ENCODE results near the gene LUC7L3.
"Not testable (repeated sequence)": the region's sequence is repeated elsewhere in the genome, so short reads cannot be mapped to it uniquely, and the experiment has no call there.

The LUC7L3 gene

DNA sequence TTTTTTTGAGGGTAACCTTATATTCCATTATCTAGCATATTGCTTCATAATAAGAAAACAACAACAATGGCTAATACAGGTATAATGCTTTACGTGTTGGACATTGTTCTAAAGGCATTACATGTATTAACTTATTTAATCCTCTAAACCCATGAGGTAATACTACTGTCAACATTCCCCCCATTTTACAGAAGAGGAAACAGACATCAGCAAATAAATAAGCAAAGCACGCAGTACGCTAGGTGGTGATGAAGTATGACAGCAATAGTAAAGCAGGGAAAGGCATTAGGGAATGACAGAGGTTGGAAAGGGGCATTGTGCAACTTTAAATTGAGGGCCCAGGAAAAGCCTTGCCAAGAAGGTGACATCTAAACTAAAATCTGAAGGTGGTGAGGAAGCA is 16.2 kb upstream of the LUC7L3 start:
- H3F3A ChIP-seq (ENCODE audit: insufficient read depth, low read length): no peaks in the 10 kb centered on the region
- no peak overlapping the region for H3K9ac ChIP-seq (ENCODE audit: low read length)
- peaks cover 3% of the 10 kb centered on the region; the same call in 1 of the 2 replicates for H4K20me1 ChIP-seq (ENCODE audit: insufficient read depth, low read length)
- H3K36me3 ChIP-seq (ENCODE audit: insufficient read depth, low read length): peaks cover 56% of the 10 kb centered on the region
- H3K4me3 ChIP-seq (ENCODE audit: low read depth, low read length, poor library complexity, severe bottlenecking): no peak overlapping the region
- peaks cover 22% of the 10 kb centered on the region for H3K79me2 ChIP-seq (ENCODE audit: insufficient read depth, low read length)
- H3K27ac ChIP-seq (ENCODE audit: low read depth, low read length, poor library complexity, severe bottlenecking): no peak overlapping the region
- H3K4me2 ChIP-seq (ENCODE audit: low read length): no peak overlapping the region
- H3K27me3 ChIP-seq (ENCODE audit: insufficient read depth, low read length): no peaks in the 10 kb centered on the region
- no peaks in the 10 kb centered on the region for H3K9me3 ChIP-seq (ENCODE audit: low read length)
- H3K4me1 ChIP-seq (ENCODE audit: insufficient read depth, low read length, severe bottlenecking): peaks cover 15% of the 10 kb centered on the region
- no peak overlapping the region for H2AFZ ChIP-seq (ENCODE audit: low read length)
- no peak for TF ChIP-seq EZH2 (IDR thresholded peaks at IDR 0.05; ENCODE audit: borderline replicate concordance, low read length)
- TF ChIP-seq, protein P1, sequence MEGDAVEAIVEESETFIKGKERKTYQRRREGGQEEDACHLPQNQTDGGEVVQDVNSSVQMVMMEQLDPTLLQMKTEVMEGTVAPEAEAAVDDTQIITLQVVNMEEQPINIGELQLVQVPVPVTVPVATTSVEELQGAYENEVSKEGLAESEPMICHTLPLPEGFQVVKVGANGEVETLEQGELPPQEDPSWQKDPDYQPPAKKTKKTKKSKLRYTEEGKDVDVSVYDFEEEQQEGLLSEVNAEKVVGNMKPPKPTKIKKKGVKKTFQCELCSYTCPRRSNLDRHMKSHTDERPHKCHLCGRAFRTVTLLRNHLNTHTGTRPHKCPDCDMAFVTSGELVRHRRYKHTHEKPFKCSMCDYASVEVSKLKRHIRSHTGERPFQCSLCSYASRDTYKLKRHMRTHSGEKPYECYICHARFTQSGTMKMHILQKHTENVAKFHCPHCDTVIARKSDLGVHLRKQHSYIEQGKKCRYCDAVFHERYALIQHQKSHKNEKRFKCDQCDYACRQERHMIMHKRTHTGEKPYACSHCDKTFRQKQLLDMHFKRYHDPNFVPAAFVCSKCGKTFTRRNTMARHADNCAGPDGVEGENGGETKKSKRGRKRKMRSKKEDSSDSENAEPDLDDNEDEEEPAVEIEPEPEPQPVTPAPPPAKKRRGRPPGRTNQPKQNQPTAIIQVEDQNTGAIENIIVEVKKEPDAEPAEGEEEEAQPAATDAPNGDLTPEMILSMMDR (IDR thresholded peaks at IDR 0.05; ENCODE audit: low read length): no peak
- no peaks in the 10 kb centered on the region for H3K9me2 ChIP-seq (ENCODE audit: low read depth, low read length)

GRCh38 chr17:50707289-50708049 is 11.9 kb upstream of the LUC7L3 start, which contains the start of gene ANKRD40:
Gene ANKRD40, minus strand, starts transcription at chr17:50707914. Its CDS starts 260 bp downstream, at chr17:50707654.
- Histone ChIP-seq H3K4me3 (ENCODE audit: low read depth, low read length, poor library complexity, severe bottlenecking) (peak within 1 kb of the TSS; percentile 94), H3K4me2 (ENCODE audit: low read length) (peak within 1 kb of the TSS; percentile 100), H3K27ac (ENCODE audit: low read depth, low read length, poor library complexity, severe bottlenecking) (peak within 1 kb of the TSS; percentile 87), H3F3A (ENCODE audit: insufficient read depth, low read length) (no peaks in the 10 kb centered on the region), H2AFZ (ENCODE audit: low read length) (peak within 1 kb of the TSS; percentile 100), H3K27me3 (ENCODE audit: insufficient read depth, low read length) (no peaks in the 10 kb centered on the region), H3K36me3 (ENCODE audit: insufficient read depth, low read length) (peaks cover 24% of the 10 kb centered on the region; the same call in 1 of the 2 replicates), H3K79me2 (ENCODE audit: insufficient read depth, low read length) (peaks cover 18% of the 10 kb centered on the region), H3K9me3 (ENCODE audit: low read length) (no peaks in the 10 kb centered on the region), H3K4me1 (ENCODE audit: insufficient read depth, low read length, severe bottlenecking) (peaks cover 25% of the 10 kb centered on the region), H3K9ac (ENCODE audit: low read length) (peak within 1 kb of the TSS; percentile 98), H4K20me1 (ENCODE audit: insufficient read depth, low read length) (no peaks in the 10 kb centered on the region), H3K9me2 (ENCODE audit: low read depth, low read length) (no peaks in the 10 kb centered on the region)
- TF ChIP-seq EZH2 (IDR thresholded peaks at IDR 0.05; ENCODE audit: borderline replicate concordance, low read length): no peak
- TF ChIP-seq, protein P1 (IDR thresholded peaks at IDR 0.05; ENCODE audit: low read length): no peak

- H3K79me2 ChIP-seq (ENCODE audit: insufficient read depth, low read length): peaks cover 18% of the 10 kb centered on the region
Observed at GRCh38 chr17:50708050-50709000, 11.1 kb upstream of the LUC7L3 start.

GRCh38 chr17:50709053-50709452 is 10.3 kb upstream of the LUC7L3 start:
- H2AFZ ChIP-seq (ENCODE audit: low read length): peak overlapping the region; percentile 100
- not testable (repeated sequence) for H4K20me1 ChIP-seq (ENCODE audit: insufficient read depth, low read length); H3K9me2 ChIP-seq (ENCODE audit: low read depth, low read length); H3K27me3 ChIP-seq (ENCODE audit: insufficient read depth, low read length); H3K9me3 ChIP-seq (ENCODE audit: low read length); H3F3A ChIP-seq (ENCODE audit: insufficient read depth, low read length)
- peaks cover 18% of the 10 kb centered on the region for H3K79me2 ChIP-seq (ENCODE audit: insufficient read depth, low read length)
- H3K9ac ChIP-seq (ENCODE audit: low read length): peak overlapping the region; percentile 98; the same call in 1 of the 2 replicates
- peak overlapping the region; percentile 94 for H3K4me3 ChIP-seq (ENCODE audit: low read depth, low read length, poor library complexity, severe bottlenecking)
- H3K4me2 ChIP-seq (ENCODE audit: low read length): peak overlapping the region; percentile 100
- H3K36me3 ChIP-seq (ENCODE audit: insufficient read depth, low read length): 0 out of 2 replicates have a peak, but pooled peaks cover 10% of the 10 kb centered on the region
- peak overlapping the region; percentile 87 for H3K27ac ChIP-seq (ENCODE audit: low read depth, low read length, poor library complexity, severe bottlenecking)
- H3K4me1 ChIP-seq (ENCODE audit: insufficient read depth, low read length, severe bottlenecking): peaks cover 25% of the 10 kb centered on the region

More at GRCh38 chr17:50708050-50709000, 11.1 kb upstream of the LUC7L3 start:
- Histone ChIP-seq H3K27ac (ENCODE audit: low read depth, low read length, poor library complexity, severe bottlenecking) (peak overlapping the region; percentile 87), H3F3A (ENCODE audit: insufficient read depth, low read length) (no peaks in the 10 kb centered on the region), H3K4me1 (ENCODE audit: insufficient read depth, low read length, severe bottlenecking) (peaks cover 25% of the 10 kb centered on the region), H3K4me3 (ENCODE audit: low read depth, low read length, poor library complexity, severe bottlenecking) (peak overlapping the region; percentile 94), H3K9me2 (ENCODE audit: low read depth, low read length) (no peaks in the 10 kb centered on the region), H4K20me1 (ENCODE audit: insufficient read depth, low read length) (no peaks in the 10 kb centered on the region), H3K9ac (ENCODE audit: low read length) (peak overlapping the region; percentile 98), H3K4me2 (ENCODE audit: low read length) (peak overlapping the region; percentile 100), H3K27me3 (ENCODE audit: insufficient read depth, low read length) (no peaks in the 10 kb centered on the region), H3K9me3 (ENCODE audit: low read length) (no peaks in the 10 kb centered on the region), H2AFZ (ENCODE audit: low read length) (peak overlapping the region; percentile 100), H3K36me3 (ENCODE audit: insufficient read depth, low read length) (peaks cover 15% of the 10 kb centered on the region; the same call in 1 of the 2 replicates)
- TF ChIP-seq, protein P1 (IDR thresholded peaks at IDR 0.05; ENCODE audit: low read length): no peak
- no peak for TF ChIP-seq EZH2 (IDR thresholded peaks at IDR 0.05; ENCODE audit: borderline replicate concordance, low read length)

Data from OCI-LY1 (cell line).